ENCODE measurements around the gene AGR2.
A peak's percentile ranks its signal among the peaks of the same experiment; 100 is the strongest.

AGR2 gene

GRCh38 chr7:16803125-16803524 is 1.7 kb downstream of the AGR2 start:
- no peak for DNase-seq
- H3K23ac ChIP-seq (ENCODE audit: low read length in 2 of 2): no peak overlapping the region
- no peaks in the 10 kb centered on the region for H3K9me3 ChIP-seq (ENCODE audit: control insufficient read depth, low read length)
- 93% methylated on average over 2 of the region's 4 CpGs for WGBS
- H3K14ac ChIP-seq (ENCODE audit: low read length in 2 of 2): no peak overlapping the region
- peaks cover 6% of the 10 kb centered on the region for H3K4me1 ChIP-seq (ENCODE audit: control insufficient read depth, insufficient read depth, low read depth, low read length)
- no peak overlapping the region for H2AFZ ChIP-seq (ENCODE audit: low read depth, low read length)
- H2AK5ac ChIP-seq (ENCODE audit: low read length, severe bottlenecking): no peak overlapping the region
- no peak overlapping the region for H3K4me2 ChIP-seq (ENCODE audit: low read length, poor library complexity, severe bottlenecking)
- H3K36me3 ChIP-seq (ENCODE audit: control insufficient read depth in 1 of 2, insufficient read depth in 2 of 2, low read depth in 1 of 2, low read length in 2 of 2): no peaks in the 10 kb centered on the region
- no peak overlapping the region for H2BK120ac ChIP-seq (ENCODE audit: low read depth, low read length)
- H3K4me3 ChIP-seq (ENCODE audit: insufficient read depth in 1 of 2, low read depth in 1 of 2, low read length in 2 of 2): no peak overlapping the region
- H3K79me1 ChIP-seq (replicated peaks; ENCODE audit: low read length, poor library complexity, severe bottlenecking): no peaks in the 10 kb centered on the region
- no peak overlapping the region for H2BK15ac ChIP-seq (ENCODE audit: low read depth, poor library complexity, severe bottlenecking)
- H3K27ac ChIP-seq (ENCODE audit: low read length, poor library complexity, severe bottlenecking): no peak overlapping the region
- no peak overlapping the region for H3K9ac ChIP-seq (ENCODE audit: low read length)
- H4K8ac ChIP-seq (ENCODE audit: low read length): no peak overlapping the region
- H2BK12ac ChIP-seq (ENCODE audit: low read length in 2 of 2): no peak overlapping the region
- no peak overlapping the region for H2BK5ac ChIP-seq (ENCODE audit: low read depth, low read length, poor library complexity, severe bottlenecking)
- H3K27me3 ChIP-seq (ENCODE audit: control insufficient read depth in 1 of 2, insufficient read depth in 1 of 2, low read length in 2 of 2): no peaks in the 10 kb centered on the region
- H3K18ac ChIP-seq (ENCODE audit: low read depth in 1 of 2, low read length in 2 of 2): no peak overlapping the region
- no peak overlapping the region for H3K4ac ChIP-seq (ENCODE audit: low read depth in 1 of 2, low read length in 2 of 2)
- no peak overlapping the region for H4K91ac ChIP-seq (ENCODE audit: low read length)

- Histone ChIP-seq H3K18ac (ENCODE audit: low read depth in 1 of 2, low read length in 2 of 2) (no peak overlapping the region), H3K23ac (ENCODE audit: low read length in 2 of 2) (no peak overlapping the region), H3K4me3 (ENCODE audit: insufficient read depth in 1 of 2, low read depth in 1 of 2, low read length in 2 of 2) (no peak overlapping the region), H3K27me3 (ENCODE audit: control insufficient read depth in 1 of 2, insufficient read depth in 1 of 2, low read length in 2 of 2) (no peaks in the 10 kb centered on the region), H2BK120ac (ENCODE audit: low read depth, low read length) (no peak overlapping the region), H3K9me3 (ENCODE audit: control insufficient read depth, low read length) (no peaks in the 10 kb centered on the region), H3K36me3 (ENCODE audit: control insufficient read depth in 1 of 2, insufficient read depth in 2 of 2, low read depth in 1 of 2, low read length in 2 of 2) (no peaks in the 10 kb centered on the region), H4K91ac (ENCODE audit: low read length) (no peak overlapping the region), H2BK15ac (ENCODE audit: low read depth, poor library complexity, severe bottlenecking) (peak overlapping the region; percentile 36), H3K27ac (ENCODE audit: low read length, poor library complexity, severe bottlenecking) (no peak overlapping the region), H2AFZ (ENCODE audit: low read depth, low read length) (no peak overlapping the region), H3K4me1 (ENCODE audit: control insufficient read depth, insufficient read depth, low read depth, low read length) (peaks cover 6% of the 10 kb centered on the region), H2BK5ac (ENCODE audit: low read depth, low read length, poor library complexity, severe bottlenecking) (no peak overlapping the region), H2AK5ac (ENCODE audit: low read length, severe bottlenecking) (peak overlapping the region; percentile 17), H3K79me1 (replicated peaks; ENCODE audit: low read length, poor library complexity, severe bottlenecking) (no peaks in the 10 kb centered on the region), H3K4ac (ENCODE audit: low read depth in 1 of 2, low read length in 2 of 2) (no peak overlapping the region), H4K8ac (ENCODE audit: low read length) (no peak overlapping the region), H3K9ac (ENCODE audit: low read length) (no peak overlapping the region), H2BK12ac (ENCODE audit: low read length in 2 of 2) (peak overlapping the region in 1 of 2 experiments; percentile 33), H3K4me2 (ENCODE audit: low read length, poor library complexity, severe bottlenecking) (no peak overlapping the region), H3K14ac (ENCODE audit: low read length in 2 of 2) (no peak overlapping the region)
- 100% methylated on average over 4 of the region's 4 CpGs for WGBS
- DNase-seq: no peak
Observed at GRCh38 chr7:16801579-16801978, 3.2 kb downstream of the AGR2 start.

- H3K14ac ChIP-seq (ENCODE audit: low read length in 2 of 2): no peak overlapping the region
- DNase-seq: peak; percentile 71
- no peaks in the 10 kb centered on the region for H3K9me3 ChIP-seq (ENCODE audit: control insufficient read depth, low read length)
- peaks cover 6% of the 10 kb centered on the region for H3K4me1 ChIP-seq (ENCODE audit: control insufficient read depth, insufficient read depth, low read depth, low read length)
- no peak overlapping the region for H2BK120ac ChIP-seq (ENCODE audit: low read depth, low read length)
- H3K36me3 ChIP-seq (ENCODE audit: control insufficient read depth in 1 of 2, insufficient read depth in 2 of 2, low read depth in 1 of 2, low read length in 2 of 2): no peaks in the 10 kb centered on the region
- H2BK15ac ChIP-seq (ENCODE audit: low read depth, poor library complexity, severe bottlenecking): no peak overlapping the region
- no peak overlapping the region for H3K18ac ChIP-seq (ENCODE audit: low read depth in 1 of 2, low read length in 2 of 2)
- no peak overlapping the region for H2BK12ac ChIP-seq (ENCODE audit: low read length in 2 of 2)
- H3K79me1 ChIP-seq (replicated peaks; ENCODE audit: low read length, poor library complexity, severe bottlenecking): no peaks in the 10 kb centered on the region
- no peak overlapping the region for H2AFZ ChIP-seq (ENCODE audit: low read depth, low read length)
- H4K91ac ChIP-seq (ENCODE audit: low read length): no peak overlapping the region
- H3K4ac ChIP-seq (ENCODE audit: low read depth in 1 of 2, low read length in 2 of 2): no peak overlapping the region
- H3K23ac ChIP-seq (ENCODE audit: low read length in 2 of 2): no peak overlapping the region
- H3K4me3 ChIP-seq (ENCODE audit: insufficient read depth in 1 of 2, low read depth in 1 of 2, low read length in 2 of 2): no peak overlapping the region
- H3K27ac ChIP-seq (ENCODE audit: low read length, poor library complexity, severe bottlenecking): no peak overlapping the region
- no peak overlapping the region for H2AK5ac ChIP-seq (ENCODE audit: low read length, severe bottlenecking)
- no peak overlapping the region for H3K4me2 ChIP-seq (ENCODE audit: low read length, poor library complexity, severe bottlenecking)
- no peak overlapping the region for H3K9ac ChIP-seq (ENCODE audit: low read length)
- no peaks in the 10 kb centered on the region for H3K27me3 ChIP-seq (ENCODE audit: control insufficient read depth in 1 of 2, insufficient read depth in 1 of 2, low read length in 2 of 2)
- no peak overlapping the region for H4K8ac ChIP-seq (ENCODE audit: low read length)
- H2BK5ac ChIP-seq (ENCODE audit: low read depth, low read length, poor library complexity, severe bottlenecking): no peak overlapping the region
Observed at GRCh38 chr7:16801111-16801542, 3.7 kb downstream of the AGR2 start.

- H3K14ac ChIP-seq (ENCODE audit: low read length in 2 of 2): no peak overlapping the region
Observed at GRCh38 chr7:16795624-16796023, 9.2 kb downstream of the AGR2 start.

More at GRCh38 chr7:16795624-16796023, 9.2 kb downstream of the AGR2 start:
- Histone ChIP-seq H3K4me1 (ENCODE audit: control insufficient read depth, insufficient read depth, low read depth, low read length) (no peaks in the 10 kb centered on the region), H2BK15ac (ENCODE audit: low read depth, poor library complexity, severe bottlenecking) (no peak overlapping the region), H3K79me1 (replicated peaks; ENCODE audit: low read length, poor library complexity, severe bottlenecking) (no peaks in the 10 kb centered on the region), H2BK5ac (ENCODE audit: low read depth, low read length, poor library complexity, severe bottlenecking) (no peak overlapping the region), H3K23ac (ENCODE audit: low read length in 2 of 2) (no peak overlapping the region), H3K36me3 (ENCODE audit: control insufficient read depth in 1 of 2, insufficient read depth in 2 of 2, low read depth in 1 of 2, low read length in 2 of 2) (no peaks in the 10 kb centered on the region), H2AK5ac (ENCODE audit: low read length, severe bottlenecking) (no peak overlapping the region), H3K27ac (ENCODE audit: low read length, poor library complexity, severe bottlenecking) (no peak overlapping the region), H2BK120ac (ENCODE audit: low read depth, low read length) (no peak overlapping the region), H3K9me3 (ENCODE audit: control insufficient read depth, low read length) (no peaks in the 10 kb centered on the region), H3K4ac (ENCODE audit: low read depth in 1 of 2, low read length in 2 of 2) (no peak overlapping the region), H3K27me3 (ENCODE audit: control insufficient read depth in 1 of 2, insufficient read depth in 1 of 2, low read length in 2 of 2) (no peaks in the 10 kb centered on the region), H3K4me2 (ENCODE audit: low read length, poor library complexity, severe bottlenecking) (no peak overlapping the region), H3K9ac (ENCODE audit: low read length) (no peak overlapping the region), H4K8ac (ENCODE audit: low read length) (no peak overlapping the region), H3K4me3 (ENCODE audit: insufficient read depth in 1 of 2, low read depth in 1 of 2, low read length in 2 of 2) (no peak overlapping the region), H2AFZ (ENCODE audit: low read depth, low read length) (no peak overlapping the region), H4K91ac (ENCODE audit: low read length) (no peak overlapping the region), H2BK12ac (ENCODE audit: low read length in 2 of 2) (no peak overlapping the region), H3K18ac (ENCODE audit: low read depth in 1 of 2, low read length in 2 of 2) (no peak overlapping the region)
- WGBS: 74% methylated on average over 4 of the region's 6 CpGs
- DNase-seq: no peak

All from mesenchymal stem cell (in vitro differentiated cells and primary cell).